Measurements from ENCODE around the gene PCBP1.
A peak's percentile ranks its signal among the peaks of the same experiment; 100 is the strongest.
"Not testable (repeated sequence)": the region's sequence is repeated elsewhere in the genome, so short reads cannot be mapped to it uniquely, and the experiment has no call there.

The PCBP1 gene

DNA sequence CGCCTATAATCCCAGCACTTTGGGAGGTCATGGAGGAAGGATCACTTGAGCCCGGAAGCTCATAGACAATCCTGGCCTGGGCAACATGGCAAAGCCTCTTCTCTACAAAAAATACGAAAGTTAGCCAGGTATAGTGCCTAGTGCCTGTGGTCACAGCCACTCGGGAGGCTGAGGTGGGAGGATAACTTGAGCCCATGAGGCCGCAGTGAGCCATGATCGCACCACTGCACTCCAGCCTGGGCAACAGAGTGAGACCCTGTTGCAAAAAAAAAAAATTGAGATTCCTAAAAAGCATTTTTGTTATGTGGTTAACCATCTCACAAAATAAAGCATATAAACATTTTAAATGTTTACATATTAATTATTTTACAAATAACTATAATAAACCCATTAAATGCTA is 13.9 kb downstream of the PCBP1 start:
- DNase-seq: no peak

- not testable (repeated sequence) for DNase-seq
Measured at GRCh38 chr2:70101686-70102085, 14.4 kb downstream of the PCBP1 start.

GRCh38 chr2:70102323-70102905 is 15.1 kb downstream of the PCBP1 start:
- not testable (repeated sequence) for DNase-seq

DNA sequence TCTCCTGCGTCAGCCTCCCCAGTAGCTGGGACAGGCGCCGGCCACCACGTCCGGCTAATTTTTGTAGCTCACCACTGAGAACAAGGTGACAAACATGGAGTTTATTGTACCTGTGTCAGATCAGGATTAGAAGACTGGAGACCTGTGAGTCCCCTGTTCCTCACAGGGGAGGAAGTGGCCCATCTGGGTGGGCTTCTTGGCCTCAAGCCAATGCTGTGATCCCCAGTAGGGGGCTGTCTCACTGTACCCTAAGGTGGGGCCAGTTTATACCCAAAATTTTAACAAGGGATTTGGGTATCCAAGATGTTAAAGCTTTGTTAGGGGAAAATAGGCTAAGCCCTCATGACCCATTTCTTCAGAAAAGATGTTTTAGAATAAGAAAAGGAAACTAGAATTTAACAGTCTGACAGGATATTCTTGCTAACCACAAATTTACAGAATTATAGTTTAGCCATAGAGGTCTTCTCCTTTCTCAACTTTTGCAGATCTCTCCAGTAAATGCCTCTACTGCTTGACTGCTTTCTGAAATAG is 16.3 kb downstream of the PCBP1 start:
- DNase-seq: no peak

DNA sequence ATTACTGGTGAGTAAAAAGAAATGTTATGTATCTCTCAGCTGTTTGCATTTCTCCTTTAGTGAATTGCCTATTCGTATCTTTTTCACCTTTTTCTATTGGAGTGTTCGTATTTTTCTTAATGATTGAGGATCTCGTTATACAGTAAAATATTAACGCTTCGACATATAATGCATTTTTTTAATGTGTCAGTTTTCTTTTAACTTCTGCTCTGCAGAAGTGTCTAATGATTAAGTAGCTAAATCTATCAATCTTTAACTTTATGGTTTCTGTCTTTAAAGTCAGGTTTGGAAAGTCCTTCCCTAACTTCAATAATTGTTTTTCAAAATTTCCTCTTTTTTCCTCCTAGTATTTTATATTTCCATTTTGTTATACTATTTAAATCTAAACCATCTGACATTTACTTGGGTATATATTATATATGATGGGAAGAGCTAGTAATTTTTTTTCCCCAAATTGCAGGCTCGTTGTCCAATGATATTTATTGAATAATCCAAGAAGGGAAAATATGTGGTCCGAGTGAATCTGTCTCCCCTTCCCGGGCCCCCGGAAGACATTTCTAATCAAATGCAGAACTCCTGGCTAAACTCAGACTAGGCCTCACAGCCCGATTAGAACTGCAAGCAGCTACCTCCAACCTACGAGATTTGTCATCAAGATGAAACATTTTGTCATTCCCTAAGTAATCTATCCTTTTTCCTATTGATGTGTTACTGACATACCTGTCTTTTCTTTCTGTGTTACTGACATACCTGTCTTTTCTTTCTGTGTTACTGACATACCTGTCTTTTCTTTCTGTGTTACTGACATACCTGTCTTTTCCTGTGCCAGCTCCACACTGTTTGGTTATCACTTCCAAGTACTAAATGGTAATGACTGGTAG is 17.2 kb downstream of the PCBP1 start:
- peak; percentile 89 for DNase-seq

DNA sequence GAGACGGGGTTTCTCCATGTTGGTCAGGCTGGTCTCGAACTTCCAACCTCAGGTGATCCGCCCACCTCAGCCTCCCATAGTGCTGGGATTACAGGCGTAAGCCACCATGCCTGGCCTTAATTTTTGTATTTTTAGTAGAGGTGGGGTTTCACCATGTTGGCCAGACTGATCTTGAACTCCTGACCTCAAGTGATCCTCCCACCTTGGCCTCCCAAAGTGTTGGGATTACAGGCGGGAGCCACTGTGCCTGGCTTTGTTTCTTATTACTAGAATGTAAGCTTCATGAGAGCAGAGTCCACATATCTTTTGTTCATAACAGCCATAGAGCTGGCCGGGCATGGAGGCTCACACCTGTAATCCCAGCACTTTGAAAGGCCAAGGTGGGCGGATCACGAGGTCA is 18.9 kb downstream of the PCBP1 start:
- not testable (repeated sequence) for DNase-seq

GRCh38 chr2:70110397-70110796 is 23.1 kb downstream of the PCBP1 start:
- not testable (repeated sequence) for DNase-seq

GRCh38 chr2:70111752-70112591 is 24.7 kb downstream of the PCBP1 start:
- no peak for DNase-seq

GRCh38 chr2:70113359-70114070 is 26.2 kb downstream of the PCBP1 start:
- no peak for DNase-seq

DNA sequence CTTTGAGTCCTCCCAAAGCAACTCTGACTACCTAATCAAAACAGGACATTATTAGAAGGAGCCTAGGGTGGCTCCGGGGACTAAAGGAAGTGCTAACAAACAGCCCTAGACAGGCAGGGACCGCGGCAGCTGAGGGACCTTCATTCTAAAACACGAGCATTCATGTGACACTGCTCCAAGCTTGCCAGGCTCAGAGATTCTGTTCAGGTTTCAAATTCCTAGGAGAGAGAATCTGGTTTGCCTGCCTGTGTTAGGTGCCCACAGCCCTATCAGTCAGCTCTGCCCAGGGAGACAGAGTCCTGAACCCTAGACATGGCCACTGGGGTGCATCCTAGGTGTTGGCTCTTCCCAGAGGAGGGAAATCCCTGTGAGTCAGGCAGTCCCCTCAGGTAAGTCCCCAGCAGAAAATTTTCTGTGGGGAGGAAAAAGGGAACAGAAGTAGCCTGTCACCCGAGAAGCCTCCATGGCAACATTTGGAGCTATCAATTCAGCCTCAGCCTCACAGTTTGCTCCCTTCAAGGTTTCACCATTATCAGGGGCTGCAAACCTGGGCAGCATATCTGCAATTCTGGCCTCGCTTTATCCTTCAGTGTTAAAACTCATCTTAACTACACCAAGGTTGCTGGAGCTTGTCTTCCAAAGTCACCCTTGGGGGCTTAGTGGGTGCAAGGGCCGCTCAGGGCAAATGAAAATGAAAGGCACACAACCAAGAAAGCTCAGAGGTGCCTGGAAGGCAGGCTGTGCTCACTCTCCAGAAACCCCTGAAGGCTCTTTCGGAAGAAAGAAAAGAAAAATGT is 28.6 kb downstream of the PCBP1 start:
- DNase-seq: no peak

DNA sequence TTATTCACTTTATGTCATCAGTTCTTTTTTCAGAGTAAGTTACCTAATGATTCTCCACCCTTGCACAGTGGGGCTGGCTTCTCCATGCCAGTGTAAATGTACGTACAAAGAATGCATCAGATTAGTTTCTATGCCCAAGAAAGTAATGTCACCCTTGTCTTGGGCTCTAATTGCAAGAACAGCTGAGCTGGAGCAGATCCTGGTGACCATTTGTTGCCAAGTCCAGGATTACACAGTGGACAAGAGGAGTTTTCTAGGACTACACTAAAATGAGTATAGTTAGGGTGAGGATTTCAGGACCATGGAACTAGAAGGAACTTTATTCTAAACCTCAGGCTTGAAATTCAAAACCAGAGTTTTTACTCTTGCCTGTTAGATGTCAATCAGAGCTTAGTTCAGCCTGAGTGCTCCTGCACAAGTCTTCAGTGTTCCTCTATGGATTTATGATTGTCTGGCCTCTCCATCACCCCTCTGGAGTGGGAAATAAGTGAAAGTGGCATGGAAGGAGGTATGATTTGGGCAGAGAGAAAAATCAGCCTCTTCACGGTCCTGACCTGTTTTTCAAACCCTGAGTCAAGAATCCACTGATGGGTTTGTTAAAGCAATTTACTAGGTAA is 29.8 kb downstream of the PCBP1 start:
- no peak for DNase-seq

DNA sequence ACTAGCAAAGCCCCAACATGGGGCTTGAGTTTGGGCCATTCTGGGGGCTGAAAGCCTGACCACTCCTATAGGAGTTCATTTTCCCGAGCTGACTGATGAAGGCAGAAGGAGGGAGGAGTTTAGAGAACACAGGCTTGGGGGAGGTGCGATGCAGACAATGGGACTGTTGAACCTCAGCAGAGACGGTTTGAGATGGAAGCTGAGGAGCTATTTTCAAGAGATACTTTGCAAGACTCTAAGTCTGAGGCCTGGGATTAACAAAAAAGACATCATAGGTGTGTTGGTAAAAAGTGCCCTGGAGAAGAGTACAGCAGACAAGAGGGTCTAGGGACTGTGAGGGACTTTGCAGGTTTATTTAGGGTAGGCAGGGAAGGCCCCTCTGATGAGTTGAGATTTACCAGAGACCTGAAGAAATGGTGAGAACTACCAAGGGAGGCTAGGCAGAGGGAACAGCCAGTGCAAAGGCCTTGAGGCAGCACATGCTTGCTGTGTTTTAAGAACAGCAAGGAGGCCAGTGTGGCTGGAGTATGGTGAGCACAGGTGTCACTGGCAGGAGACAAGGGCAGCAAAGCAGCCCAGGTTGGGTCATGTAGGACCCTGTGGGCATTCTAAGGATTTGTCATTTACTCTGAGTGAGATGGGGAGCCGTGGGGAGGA is 31.6 kb downstream of the PCBP1 start:
- peak; percentile 81 for DNase-seq

GRCh38 chr2:70121627-70122372 is 34.5 kb downstream of the PCBP1 start:
- no peak for DNase-seq

- DNase-seq: no peak
Measured at GRCh38 chr2:70122470-70122869, 35.2 kb downstream of the PCBP1 start.

- DNase-seq: peak; percentile 65
Measured at GRCh38 chr2:70123051-70123828, 36.0 kb downstream of the PCBP1 start.

- no peak for DNase-seq
Measured at GRCh38 chr2:70123829-70124116, 36.5 kb downstream of the PCBP1 start.

- DNase-seq: peak; percentile 80
Measured at GRCh38 chr2:70124983-70125480, 37.8 kb downstream of the PCBP1 start.

- DNase-seq: no peak
Measured at GRCh38 chr2:70125498-70125898, 38.2 kb downstream of the PCBP1 start.

- no peak for DNase-seq
Measured at GRCh38 chr2:70126413-70126812, 39.1 kb downstream of the PCBP1 start.
